DMS153 (cell line): ENCODE results near the gene ITGB7.

ENCODE experiments used
- DNase-seq: peaks from one replicate; lab custom pipeline; 2025; lab: John Stamatoyannopoulos, UW

ITGB7 gene

DNA sequence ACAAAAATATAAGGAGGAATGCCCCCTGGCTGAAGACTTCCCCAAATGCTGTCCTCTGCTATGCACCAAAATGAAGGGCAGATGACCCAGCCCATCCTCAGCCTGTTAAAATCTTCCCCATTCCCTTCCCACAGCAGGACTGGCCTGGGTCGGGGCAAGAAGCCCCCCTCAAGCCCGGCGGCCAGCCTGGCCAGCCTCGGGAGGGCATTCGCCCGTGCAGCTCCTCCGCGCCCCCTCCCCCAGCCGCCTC lies 24.5 kb upstream of the ITGB7 start:
- no peak for DNase-seq

DNA sequence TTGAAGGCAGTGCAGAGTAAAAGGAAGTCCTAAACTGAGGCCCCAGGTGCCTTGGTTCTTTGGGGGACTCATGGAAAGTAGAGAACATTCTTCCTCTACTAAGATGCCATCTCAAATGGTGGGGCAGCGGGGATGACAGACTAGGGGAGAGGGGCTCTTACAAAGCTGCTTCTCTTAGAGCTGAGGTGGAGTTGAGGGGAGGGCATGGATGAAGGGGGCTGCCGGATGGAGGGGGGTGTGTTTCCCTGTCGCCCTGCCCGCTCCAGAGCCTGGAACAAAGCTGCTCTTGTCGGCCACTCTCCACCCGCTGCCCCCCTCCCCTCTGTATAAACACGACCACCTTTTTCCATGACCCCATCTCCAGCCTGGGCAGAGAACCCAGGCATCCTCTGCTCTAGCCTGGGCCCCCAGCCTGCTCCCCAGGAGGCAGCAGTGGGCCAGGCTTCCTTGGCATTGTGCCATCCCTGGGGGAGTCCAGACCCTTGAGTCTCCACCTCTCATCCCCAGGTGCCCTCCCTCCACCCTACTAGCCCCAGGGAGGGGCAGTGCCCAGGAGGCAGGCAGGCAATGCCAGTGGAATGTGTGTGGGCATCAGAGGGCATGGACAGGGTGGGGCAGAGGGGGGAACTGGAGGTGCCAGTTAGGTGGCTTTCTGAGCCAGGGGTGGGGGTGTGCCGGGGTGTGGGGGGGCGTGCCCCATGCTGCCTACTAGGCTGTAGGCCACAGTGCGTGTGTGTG lies 23.2 kb upstream of the ITGB7 start:
- DNase-seq = no peak

GRCh38 chr12:53229454-53229853 lies 22.4 kb upstream of the ITGB7 start:
- DNase-seq = no peak

GRCh38 chr12:53227836-53228235 lies 20.8 kb upstream of the ITGB7 start:
- DNase-seq = no peak

- no peak for DNase-seq
Observed at GRCh38 chr12:53227341-53227740, 20.3 kb upstream of the ITGB7 start.

- no peak for DNase-seq
Observed at GRCh38 chr12:53226815-53227214, 19.8 kb upstream of the ITGB7 start.

- DNase-seq = no peak
Observed at GRCh38 chr12:53225635-53226424, 18.8 kb upstream of the ITGB7 start.

- no peak for DNase-seq
Observed at GRCh38 chr12:53224897-53225634, 18.0 kb upstream of the ITGB7 start.

DNA sequence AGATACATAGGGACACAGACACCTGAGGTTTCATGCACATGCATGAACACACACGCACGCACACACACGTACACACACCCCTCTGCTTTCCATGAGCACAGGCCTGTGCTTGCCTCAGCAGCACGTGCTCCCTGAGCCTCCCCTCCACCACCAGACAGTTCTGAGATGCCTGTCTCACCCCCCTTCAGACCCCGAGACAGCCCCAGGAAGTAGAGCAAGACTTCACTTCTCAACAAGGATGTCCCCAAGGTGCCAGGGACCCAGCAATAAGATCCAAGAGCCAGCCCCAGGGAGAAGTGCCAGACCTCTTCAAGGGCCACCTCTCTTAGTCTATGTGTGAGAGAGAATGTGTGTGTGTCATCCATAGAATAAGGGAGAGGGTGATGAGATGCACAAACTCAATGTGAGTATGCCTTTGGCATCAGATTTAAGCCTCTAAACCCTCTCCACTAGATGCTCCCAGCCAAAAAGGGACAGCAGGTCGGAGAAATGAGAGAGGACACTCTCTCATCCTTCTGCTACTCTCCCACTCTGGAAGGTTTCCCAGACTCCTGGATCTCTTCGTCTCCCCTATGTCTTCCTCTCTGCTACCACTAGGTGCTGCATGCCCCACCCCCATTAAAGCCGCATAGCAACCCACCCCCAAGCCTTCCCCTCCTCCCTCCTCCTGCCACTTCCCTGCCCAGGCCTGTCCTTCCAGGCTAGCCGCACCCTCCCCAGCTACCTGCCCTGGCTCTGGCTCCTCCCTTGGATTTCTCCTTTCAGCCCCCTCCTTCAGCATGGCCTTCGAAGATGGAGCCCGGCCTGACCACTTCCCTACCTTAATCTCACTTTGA lies 17.2 kb upstream of the ITGB7 start:
- DNase-seq = no peak

GRCh38 chr12:53223389-53224060 lies 16.5 kb upstream of the ITGB7 start:
- DNase-seq = no peak

DNA sequence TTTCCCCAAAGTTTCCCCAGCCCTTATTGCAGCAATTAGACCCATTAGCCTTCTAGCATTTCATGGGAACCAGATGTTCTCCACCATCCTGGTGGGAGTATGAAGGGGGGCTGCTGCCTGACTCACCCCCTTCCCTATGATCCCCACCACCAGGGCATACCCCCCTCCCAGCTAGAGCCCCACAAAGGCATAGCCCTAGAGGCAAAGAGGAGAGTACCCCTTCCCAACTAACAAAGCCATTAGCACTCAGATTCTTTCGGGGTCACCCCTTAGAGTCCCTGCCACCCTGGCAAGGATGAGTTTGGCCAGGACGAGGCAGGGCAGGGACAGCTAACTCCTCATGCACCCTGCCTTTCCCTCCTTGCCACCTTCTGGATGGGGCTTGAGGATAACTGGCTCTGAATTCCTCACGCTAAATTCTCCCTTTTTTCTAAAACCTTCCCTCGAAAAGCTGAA lies 15.8 kb upstream of the ITGB7 start:
- DNase-seq = no peak

DNA sequence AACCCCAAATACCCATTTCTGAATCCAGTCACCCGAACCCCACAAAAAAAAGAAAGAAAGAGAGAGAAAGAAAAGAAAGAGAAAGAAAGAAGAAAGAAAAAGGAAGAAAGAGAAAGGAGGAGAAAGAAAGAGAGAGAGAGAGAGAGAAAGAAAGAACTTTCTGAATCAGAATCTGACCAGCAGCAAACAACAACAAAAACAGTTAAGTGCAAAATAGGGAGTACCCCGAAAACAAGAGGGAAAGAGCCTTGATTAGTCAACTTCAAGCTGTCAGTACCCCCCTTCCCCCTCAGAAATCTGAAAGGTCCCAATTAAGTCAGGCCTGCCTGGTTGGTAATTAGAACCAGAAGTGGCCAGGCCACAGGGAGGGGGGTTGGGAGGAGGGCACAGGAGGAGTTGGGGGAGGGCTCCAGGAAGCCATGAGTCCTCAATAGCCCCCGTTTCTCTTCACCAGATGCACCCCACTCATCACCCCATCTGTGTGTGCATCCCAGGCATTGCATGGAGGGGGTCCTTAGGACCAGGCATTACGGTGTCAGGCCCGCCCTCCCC lies 15.2 kb upstream of the ITGB7 start:
- no peak for DNase-seq

GRCh38 chr12:53221203-53222080 lies 14.4 kb upstream of the ITGB7 start:
- DNase-seq = no peak

DNA sequence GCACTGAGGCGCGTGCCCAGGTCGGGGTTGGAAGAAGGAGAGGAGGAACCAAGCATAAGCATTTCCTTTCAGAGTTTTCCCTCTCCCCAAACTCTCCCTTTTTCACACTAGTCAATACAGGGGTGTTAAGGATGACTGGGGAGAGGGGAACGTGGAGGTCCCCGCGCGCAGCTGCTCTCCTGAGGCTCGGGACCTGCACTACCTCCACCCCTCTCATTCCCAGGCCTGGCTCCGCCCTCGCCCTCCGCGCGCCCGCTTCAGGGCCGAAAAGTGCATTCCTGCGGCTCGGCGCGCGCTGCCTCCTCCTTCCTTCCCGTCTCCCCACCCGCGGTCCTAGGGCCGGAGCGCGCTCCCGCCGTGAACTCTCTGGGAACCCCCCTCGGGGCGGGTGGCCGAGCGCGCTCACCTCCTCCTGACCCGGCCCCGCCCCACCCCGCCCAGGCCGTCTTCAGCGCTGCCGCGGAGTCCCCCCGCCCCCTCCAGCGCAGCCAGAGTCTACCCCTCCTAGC lies 13.7 kb upstream of the ITGB7 start:
- DNase-seq = peak; percentile 22

DNA sequence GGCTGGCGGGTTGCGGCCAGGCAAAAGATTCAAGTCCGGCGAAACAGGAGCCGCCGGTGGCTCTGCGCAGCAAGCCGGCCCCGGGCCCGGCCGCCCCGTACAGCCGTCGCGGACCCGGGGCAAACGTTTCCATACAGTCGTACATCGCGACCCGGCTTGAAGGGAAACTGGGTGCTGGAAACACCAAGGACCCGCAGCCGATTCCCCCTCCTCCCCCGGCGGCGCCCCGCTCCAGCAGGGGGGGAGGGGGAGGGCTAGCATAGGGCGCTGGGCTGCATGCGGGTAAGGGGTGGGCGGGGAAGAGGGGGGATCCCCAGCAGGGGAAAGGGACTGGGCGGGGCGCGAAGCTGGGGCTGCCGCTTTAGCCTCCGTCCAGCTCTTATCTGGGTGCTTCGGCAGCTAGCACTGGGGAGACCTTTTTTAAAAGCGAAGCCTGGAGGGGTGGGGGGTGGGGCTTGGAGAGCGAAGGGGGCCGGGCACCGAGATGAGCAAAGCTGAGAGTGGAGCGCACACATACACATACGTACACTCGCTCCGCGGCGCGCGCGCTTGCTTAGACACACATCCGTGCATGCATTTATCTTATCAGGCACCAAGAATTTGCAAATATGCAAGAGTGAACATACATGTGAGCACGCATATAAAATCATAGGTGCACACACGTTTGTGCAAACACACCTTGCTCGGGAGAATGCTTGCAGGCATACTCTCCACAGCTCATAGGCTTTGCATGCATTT lies 13.1 kb upstream of the ITGB7 start:
- DNase-seq = no peak

- DNase-seq = no peak
Observed at GRCh38 chr12:53219292-53219955, 12.4 kb upstream of the ITGB7 start.

DNA sequence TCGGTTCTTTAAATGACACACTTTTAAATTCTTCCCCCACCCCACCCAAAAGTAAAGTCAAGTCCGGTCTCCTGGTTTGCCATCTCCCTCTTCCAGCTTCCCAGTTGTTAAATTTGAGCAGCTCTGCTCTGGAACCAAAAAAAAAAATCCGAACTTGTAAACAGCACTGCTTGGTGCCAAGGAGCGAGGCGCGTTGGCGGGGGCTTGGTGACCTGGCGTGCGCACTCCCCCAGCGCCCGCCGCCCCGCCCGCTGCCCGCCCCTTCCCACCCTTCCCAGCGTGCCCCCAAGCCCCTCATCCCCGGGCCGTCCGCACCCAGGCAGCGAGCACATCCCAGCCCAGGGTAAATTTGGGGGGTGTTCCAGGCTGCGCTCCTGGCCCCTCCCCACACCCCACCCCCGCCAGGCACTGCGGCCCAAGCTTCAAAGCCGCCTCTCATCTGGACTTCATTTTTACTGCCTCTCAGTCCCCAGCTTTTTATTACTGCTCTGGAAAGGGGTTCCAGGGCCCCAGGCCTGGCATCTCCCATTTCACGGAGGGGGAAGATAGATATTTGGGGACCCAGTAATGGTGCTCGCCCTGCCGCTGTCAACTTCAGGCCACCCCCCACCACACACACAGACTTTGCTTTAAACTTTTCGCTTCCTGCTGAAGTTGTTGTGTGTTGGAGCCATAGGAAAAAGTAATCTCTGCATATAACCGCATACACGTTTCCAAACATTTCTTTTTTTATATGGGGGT lies 11.7 kb upstream of the ITGB7 start:
- DNase-seq = no peak

DNA sequence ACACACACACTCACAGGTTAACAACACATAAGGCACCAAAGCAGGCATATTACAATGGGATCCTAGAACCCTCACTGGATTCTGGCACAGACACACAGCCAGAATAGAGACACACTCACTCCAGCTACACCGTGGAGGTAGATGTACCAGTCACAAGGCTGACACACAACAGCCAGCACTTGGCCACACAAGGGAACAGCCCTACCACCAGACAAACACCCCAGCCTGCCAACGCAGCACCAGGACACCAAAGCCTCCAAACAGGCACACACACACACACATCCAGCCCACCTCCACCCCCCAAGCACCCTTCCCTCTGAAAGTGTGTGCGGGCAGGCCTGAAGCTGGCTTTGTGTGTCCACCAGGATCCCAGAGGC lies 10.9 kb upstream of the ITGB7 start:
- no peak for DNase-seq
